Embryonic facial prominence (tissue), 1 donor: ENCODE data around the gene TCF7.

Experiments
- DNase-seq: peaks from one replicate; pipeline ENCODE4 v3.0.0-alpha.2; 2016; ENCODE audit errors: extremely low spot score

Gene TCF7

DNA sequence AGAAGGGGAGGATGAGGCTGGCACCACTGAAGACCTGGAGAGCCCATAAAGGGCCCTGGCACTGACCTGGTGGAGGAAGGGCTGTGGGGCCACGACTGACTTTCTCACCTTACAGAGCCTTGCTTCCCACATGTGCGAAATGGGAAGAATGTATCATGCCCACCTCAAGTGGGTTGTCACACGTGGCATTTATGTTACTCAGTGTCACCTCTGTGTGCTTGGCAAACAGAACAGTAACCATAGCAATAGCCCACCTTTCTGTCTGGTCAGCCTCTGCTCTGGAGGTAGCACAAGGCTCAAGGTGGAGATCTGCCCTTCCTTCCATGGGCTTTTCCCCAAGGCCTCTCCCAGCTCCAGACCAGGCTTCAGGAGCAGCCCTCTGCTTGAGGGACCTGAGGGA is 16.7 kb downstream of the TCF7 start:
- no peak for DNase-seq

DNA sequence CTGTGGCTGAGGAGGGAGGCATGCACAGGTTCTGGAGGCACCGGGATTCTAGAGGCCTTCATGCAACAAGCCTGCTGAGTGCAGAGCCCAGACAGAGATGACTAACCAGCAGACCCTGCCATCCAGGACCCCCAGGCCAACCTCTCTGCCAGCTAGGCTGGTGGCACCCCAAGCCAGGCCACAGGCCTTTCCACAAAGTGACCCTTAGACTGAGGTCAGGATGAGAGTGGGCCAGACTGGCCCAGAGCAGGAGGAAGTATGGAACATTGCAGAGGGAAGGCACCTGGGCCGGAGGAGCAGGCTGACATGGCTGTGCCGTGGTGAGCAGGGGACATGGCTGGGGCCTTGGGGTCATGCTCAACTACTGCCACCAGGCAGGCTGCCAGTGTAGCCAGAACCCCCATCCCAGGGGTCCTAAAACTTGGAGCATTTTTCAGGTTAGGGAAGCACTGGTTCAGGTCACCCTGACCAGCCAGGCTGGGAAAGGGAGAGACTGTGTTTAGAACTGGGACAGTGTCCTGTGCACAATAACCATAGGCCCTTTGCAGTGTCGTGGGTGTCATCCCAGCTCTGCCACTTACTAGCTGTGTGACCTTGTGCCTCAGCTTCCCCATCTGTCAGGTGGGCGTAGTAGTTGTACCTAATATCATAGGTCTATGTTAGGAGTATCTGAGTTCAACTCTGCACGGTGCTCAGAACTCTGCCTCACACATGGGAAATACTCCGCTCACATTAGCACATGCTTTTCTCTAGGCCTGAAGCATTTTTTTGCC is 17.3 kb downstream of the TCF7 start:
- DNase-seq = no peak

DNA sequence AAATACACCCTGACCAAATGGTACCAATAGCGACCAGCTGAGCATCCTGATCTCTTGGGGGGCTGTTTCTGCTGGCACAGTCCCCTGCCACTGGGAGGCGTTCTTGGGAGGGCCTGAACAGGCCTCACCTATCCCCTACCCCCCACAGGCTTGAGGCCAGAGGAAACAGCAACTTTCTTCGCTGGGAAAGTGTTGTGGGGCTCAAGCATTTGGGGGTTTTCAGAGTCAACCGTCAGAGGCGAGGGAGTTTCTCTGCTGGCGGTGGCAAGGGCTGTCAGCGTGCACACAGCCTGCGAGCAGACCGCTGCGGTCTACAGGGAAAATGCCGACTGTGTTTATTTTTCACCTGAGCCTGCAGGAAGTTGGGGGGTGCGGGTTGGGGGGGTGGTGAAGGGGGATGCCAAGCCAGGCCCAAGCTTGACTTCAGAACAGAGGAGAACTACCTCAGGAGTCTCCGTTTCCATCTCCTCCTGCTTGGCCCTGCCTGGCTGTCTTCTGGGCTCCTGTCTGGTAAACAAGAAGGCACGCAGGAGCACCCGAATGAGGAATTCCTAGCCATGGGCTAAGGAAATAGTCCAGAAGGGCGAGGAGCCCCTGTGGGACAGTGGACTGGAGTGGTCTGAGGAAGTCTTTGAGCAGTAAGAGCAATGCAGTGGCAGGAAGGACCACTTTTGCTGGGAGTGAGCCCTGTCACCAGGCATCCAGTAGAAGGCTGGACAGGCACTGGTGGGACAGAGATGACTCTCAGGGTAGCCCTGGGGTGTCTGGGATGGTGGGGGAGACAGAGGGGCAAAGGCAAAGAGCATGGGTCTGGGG is 18.1 kb downstream of the TCF7 start:
- no peak for DNase-seq

DNA sequence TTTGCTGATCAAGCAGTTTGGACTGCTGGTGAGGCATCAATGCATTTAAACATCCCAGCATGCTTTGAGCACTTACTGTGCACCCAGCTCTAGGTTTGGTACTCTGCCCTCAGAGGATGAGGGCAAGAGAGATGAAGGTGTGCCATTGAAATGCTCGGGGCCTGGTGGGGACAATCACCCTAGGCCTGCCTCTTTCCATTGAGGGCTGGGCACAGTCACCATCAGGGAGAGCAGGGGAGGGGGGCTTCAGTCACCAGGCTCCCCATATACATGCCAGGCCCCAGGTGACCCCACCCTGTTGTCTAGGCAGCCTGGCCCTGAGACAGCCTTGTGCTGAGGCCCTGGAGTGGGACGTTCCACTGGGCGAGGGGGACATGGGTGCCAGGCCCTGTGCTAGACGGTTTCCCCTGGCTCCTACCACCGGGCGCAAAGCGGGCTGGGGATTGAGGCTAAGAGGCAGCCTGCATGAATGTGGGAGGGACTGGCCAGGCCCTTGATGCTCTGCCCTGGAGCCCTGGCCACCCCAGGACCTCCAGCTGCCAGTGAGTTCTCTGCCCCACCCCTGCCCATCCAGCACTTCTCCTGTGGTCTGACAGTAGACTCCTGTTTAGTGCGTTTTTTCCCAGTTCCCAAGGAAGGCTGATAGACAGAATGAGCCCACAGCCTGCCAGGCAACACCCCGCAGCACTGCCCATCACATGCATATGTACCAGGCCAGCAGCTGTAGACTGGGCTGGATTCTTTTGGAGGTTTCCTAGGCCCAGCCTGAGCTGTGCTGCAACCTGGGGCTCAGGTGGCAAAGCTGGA is 18.9 kb downstream of the TCF7 start:
- DNase-seq = no peak

DNA sequence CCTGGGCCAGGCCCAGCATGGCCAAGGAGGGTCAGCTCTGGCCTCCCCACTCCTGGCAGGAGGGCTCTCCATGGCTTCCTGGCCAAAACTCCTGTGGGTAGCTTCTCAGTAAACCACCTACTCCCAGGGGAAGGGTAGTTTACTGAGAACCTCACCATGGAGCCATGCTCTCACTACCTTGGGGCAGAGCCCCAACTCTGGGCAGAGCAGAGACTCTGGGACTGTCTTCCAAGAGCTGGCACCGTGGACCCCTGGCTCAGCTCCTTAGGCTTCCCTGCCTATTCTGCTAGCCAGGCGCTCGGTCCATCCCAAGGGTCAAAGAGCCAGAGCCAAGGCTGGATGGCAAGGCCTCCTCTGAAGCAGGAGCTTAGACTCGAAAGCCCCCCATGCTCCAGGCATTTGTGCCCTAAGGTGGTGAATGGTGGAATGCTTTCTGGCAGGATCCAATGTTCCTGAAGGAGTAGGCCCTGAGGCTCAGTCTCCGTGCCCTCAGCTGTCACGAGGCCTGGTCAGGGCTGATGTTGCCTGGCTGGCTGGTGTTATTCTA is 19.6 kb downstream of the TCF7 start:
- DNase-seq = no peak

DNA sequence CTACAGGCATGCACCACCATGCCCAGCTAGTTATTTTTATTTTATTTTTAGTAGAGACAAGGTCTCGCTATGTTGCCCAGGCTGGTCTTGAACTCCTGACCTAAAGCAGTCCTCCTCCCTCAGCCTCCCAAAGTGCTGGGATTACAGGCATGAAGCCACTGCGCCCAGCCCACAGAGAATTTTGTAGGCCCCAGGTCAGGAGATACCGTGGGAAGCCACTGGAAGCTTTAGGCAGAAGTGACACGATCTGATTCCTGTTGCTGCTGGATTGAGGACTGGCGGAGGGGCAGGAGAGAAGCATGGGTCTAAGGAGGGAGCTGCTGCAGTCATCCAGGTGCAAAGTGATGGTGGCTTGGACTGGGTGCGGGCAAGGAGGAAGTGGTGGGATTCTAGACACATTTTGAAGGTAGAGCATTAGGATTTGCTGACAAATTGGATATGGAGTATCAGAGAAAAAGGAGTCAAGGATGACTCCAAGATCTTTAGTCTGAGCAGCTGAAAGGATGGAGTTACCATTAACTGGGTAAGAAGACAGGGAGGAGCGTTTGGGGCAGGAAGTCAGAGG is 20.7 kb downstream of the TCF7 start:
- DNase-seq = no peak

DNA sequence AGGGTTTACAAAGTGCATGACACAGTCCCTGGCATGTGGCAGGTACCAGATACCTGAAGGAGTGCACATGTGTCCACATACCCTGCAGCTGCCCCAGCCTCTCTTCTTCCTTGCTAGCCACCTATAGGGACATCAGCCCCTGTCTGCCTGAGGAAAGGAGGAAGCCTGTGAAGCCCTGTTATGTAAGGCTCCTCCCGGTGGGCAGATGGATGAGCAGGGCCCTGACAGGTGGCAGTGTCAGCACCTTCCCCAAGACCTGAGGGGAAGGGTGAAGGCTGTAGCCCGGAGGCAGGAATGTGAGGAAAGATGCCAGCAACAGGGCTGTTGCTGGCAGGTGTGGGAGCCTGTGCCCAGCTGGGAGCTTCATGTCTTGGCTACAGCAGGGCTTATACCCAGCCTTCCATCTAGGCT is 21.7 kb downstream of the TCF7 start:
- DNase-seq = no peak

DNA sequence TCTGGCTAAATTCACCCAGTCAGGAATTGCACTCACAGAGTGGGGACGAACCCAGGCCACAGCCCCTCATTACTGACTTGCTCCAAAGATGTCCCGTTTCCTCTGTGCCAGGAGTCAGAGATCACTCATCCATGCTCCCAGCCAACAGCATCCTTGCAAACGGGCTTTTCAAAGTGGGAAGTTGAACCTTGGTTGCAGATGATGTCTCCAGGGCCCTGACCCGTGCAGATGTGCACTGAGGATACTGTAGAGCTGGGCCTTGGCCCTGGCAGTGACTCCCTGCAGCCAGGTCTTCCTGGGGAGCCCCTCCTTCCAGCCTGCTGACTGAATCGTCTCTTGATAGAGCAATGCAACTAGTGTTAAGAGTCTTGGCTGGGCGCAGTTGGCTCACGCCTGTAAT is 22.3 kb downstream of the TCF7 start:
- DNase-seq = no peak

DNA sequence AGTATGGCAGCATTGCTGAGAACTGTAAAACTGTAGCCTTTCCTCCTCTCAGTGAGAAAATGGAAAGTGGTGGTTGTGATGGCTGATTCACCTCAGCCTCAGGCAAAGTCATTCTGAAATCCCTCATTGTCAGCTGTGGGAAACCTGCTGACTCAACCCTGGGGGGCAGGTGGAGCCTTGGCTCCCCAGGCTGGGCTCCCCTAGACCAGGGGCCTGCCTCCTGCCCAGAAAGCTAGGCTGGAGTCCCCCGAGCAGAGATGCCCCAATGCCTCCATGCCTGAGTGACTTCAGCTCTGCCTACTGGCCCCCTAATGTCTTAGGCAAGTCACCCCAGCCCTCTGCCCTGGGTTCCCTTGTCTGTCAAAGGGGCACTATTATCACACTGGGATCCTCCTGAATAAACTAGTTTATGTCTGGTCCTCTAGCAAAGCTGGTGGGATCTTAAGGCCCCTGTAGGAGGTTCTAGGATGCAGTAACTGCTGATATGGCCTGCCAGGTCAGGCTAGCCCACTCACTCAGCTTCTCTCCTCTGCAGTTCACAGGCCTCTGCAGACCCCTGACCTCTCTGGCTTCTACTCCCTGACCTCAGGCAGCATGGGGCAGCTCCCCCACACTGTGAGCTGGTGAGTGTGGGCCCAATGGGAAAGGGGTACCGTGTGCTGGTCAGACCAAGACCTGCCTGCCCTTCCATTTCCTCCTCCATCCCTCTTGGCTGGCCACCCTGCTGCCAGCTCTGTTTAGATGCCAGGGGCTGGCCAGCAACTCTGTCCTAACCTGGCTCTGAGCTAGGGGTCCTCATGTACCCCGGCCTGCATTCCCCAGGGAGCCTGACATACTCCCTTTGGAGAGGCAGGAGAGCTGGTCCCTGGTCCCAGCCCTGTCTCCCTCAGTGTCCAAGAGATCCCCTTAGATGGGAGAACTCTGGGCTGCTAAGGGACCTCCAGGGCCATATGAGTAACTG is 24.2 kb downstream of the TCF7 start:
- DNase-seq = no peak

DNA sequence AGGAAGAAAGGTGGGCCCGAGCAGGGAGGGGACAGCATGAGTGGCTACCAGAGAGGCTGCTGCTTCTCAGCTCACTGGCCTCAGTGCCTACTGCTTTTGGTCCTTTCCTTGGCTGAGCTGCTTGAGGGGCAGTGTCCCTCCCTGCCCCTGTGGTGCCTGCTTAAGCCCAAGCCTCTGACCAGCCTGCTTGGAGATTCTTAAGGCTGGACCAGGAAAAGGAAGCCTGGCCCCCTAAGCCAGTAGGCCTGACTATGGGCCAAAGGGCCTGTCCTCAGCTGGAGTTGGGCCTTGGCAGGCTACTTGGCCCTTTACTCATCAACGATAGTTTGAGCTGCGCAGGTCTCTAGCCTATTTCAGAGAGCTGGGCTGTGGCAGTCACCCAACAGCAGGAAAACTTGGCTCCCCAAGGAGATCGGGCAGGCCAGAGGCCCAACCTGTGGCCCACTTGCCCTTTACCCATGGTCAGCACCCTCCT is 24.9 kb downstream of the TCF7 start:
- DNase-seq = no peak

DNA sequence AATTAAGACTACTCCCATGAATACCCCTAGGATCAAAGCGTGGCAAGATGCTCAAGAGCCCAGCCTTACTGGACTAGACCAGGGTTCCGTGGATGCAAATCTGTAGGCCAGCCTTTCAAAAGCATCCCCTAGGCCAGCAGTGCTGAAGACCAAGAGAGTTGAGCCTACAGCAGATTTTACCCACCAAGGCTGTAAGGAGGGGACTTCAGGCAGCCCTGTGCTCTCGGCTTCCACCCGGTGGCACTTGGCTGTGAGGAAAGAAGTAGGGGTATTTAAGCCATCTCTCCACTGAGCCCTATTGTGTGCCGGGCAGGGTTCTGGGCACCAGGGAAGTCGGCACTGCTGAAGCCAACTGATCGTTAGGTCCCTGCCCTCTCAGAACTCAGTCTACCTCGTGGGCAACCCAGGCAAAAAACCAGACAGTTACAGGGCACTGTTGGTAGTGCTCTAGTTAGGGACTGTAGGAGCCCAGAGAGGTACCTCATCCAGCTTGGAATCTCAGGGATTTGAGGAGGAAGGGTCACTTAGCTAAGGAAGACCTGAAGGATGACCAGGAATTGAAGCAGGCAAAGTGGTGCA is 25.5 kb downstream of the TCF7 start:
- no peak for DNase-seq

DNA sequence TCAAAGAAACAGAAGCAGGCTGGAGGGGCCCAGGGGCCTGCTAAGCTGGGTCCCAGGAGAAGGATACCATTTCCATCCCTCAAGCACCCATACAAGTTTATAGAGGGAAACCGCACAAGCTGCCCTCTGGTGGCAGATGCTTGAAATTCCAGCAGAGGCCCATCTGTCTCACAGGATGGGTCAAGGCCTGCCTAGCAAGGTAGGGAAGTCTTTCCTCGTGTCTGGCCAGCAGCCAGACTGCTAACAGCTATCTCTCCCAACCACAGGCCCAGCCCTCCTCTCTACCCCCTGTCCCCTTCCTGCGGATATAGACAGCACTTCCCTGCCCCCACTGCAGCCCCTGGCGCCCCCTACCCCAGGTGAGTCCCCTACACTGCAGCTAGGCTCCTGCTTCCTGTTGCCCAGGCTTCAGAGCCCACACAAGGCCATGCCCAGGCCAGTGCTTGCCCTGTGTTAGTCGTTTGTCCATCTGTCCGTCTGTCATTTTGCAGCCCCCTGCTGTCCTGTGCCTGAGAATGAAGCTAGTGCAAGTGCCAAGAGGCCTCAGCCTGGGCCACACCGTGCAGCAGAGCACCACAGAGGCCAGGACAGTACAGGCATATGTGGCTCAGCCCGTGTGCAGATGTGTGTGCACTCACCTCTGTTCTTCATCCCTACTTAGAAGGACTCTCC is 26.2 kb downstream of the TCF7 start:
- DNase-seq = no peak

DNA sequence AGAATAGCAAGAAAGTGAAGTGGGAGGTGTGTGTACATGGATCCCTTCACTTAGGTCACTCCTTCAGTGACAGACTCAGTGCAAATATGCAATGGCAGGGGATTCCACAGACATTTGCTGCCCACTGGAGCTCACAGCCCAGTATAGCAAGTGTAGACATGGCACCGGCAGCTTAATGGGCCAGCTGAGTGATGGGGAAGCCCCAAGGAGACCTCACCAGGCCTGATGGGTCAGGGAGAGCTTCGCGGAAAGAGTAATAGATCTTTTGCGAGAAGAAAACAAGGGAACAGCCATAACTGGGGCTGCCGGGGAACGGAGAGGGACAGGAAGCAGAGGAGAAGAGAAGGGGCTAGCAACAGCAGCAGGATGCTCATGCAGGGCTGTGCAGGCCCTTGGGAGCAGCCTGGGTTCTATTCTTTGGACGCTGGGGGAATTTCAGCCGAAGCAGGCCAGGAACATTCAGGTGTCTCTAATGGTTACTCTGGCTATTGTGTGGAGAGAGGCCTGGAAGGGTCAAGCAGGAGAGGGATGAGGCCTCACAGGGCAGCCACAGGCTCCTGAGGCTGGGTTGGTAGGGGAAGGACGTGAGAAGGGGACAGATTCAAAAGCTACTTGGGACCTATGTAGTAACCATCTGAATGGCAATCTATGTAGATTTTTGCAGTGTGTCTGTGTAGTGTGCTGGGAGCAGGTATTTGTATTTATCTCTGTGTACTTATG is 27.0 kb downstream of the TCF7 start:
- DNase-seq = no peak

DNA sequence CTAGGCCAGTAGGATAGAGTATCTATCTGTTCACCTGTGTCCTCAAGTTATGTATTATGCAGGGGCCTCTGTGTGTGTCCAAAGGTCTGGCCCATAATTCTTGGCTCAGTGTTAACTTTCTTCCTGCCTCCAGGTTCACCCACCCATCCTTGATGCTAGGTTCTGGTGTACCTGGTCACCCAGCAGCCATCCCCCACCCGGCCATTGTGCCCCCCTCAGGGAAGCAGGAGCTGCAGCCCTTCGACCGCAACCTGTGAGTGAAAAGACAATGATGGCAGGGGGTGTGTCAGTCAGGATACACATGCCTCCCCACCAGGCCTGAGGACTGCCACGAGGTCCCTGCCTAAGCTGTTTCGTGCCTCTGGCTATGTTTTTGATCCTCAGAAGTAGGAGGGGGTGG is 27.6 kb downstream of the TCF7 start:
- DNase-seq = no peak

DNA sequence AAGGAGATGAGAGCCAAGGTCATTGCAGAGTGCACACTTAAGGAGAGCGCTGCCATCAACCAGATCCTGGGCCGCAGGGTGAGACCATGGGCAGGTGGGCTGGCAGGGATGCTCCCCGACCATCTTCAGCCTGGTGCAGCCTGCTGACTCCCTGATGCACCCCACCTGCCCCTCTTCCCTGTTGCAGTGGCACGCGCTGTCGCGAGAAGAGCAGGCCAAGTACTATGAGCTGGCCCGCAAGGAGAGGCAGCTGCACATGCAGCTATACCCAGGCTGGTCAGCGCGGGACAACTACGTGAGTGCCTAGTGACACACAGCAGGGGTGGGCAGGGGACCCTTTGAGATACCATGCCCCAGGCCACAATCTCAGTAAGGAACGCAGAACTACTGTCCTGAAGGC is 28.3 kb downstream of the TCF7 start:
- no peak for DNase-seq

DNA sequence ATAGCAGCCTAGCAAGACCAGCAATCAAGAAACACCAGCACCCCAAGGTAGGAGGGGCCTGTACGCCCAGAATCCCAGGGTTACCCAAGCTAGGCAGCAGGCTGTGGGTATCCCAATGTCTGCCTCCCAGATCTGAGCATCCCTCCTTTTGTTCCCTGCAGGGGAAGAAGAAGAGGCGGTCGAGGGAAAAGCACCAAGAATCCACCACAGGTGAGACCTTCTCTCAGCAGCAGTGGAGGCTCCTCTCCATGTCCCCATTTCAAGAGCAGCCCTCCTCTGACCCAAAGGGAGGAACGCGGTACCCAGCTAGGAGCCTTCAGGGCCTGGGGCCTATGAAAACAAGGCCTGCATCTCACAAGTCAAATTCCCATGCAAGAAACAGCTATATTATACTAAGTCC is 28.9 kb downstream of the TCF7 start:
- no peak for DNase-seq

DNA sequence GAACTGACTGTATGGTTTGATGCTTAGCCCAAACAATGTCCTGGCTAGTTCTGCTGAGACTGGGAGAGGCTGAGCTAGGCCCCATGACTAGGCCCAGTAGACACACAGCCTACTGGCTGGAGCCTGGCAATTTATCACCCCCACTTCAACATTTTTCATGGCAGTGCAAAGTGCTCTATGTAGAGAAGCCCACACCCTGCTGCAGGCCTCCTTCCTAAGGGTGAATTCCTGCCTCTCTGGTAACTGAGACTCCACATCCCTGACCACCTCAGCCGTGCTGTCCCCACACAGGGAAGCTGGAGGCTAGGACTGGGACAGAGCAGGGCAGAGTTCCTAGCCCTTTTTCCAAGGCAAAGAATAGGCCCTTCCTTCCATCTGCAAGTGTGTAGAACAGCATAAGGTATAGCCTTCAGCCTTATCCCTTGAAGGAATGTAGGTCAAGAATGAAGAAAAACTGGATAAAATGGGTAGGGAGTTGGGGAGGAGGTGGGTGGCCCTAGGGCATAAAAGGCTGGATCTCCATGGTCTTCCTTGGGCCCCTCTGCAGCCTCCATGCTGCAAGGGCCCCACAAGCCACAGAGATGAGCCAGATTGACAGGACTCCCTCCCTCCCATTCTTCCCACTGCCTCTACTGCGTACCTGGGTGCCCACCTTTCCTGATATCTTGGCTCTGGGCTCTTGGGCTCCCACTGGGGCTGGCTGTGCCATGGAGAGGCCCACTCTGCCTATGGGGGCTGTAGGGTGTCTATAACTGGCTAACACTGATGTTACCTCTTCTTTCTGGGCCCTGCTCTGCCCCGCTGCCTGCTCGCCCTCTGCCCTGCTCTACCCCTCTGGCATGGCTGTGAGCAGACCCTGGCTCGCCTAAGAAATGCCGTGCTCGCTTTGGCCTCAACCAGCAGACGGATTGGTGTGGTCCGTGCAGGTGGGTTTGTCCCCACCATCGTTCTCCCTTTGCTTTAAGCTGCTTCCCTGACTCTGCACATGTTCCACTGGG is 29.8 kb downstream of the TCF7 start:
- no peak for DNase-seq
